Epithelial cell of esophagus (primary cell): ENCODE data around the gene KIR3DL3.
"Not testable (repeated sequence)": the region's sequence is repeated elsewhere in the genome, so short reads cannot be mapped to it uniquely, and the experiment has no call there.

ENCODE experiments used
- DNase-seq: peaks from one replicate; pipeline ENCODE4 v3.0.0; 2010; ENCODE audit warnings: low read depth
- H3K4me3 ChIP-seq: 2 replicates; pipeline ENCODE4 v1.5.1; 2011; ENCODE audit warnings: mild to moderate bottlenecking, low read length, control low read depth
- CTCF ChIP-seq: IDR thresholded peaks from 2 replicates; pipeline ENCODE4 v1.5.1; 2011; ENCODE audit warnings: low read depth, mild to moderate bottlenecking, low read length, control low read depth, inconsistent platforms; ENCODE audit not compliant: insufficient read depth; ENCODE audit errors: missing control alignments

KIR3DL3 gene

GRCh38 chr19:54731191-54731590, 6.9 kb downstream of the KIR3DL3 start:
- TF ChIP-seq CTCF = no peak
- H3K4me3 ChIP-seq = no peak overlapping the region
- no peak for DNase-seq

- H3K4me3 ChIP-seq, DNase-seq: not testable (repeated sequence)
Observed at GRCh38 chr19:54738306-54738705, 14.1 kb downstream of the KIR3DL3 start, which contains the start of gene KIR2DL3. TSS of gene KIR2DL3 (plus strand) at chr19:54738513. CDS start at chr19:54738546, 33 bp downstream.

GRCh38 chr19:54738715-54739114, 14.5 kb downstream of the KIR3DL3 start:
- TF ChIP-seq CTCF = no peak
- H3K4me3 ChIP-seq = no peak overlapping the region
- no peak for DNase-seq

GRCh38 chr19:54739587-54740497, 15.6 kb downstream of the KIR3DL3 start:
- DNase-seq = no peak
- TF ChIP-seq CTCF = no peak

GRCh38 chr19:54741950-54742349, 17.7 kb downstream of the KIR3DL3 start:
- DNase-seq, H3K4me3 ChIP-seq: not testable (repeated sequence)

More at GRCh38 chr19:54739587-54740497, 15.6 kb downstream of the KIR3DL3 start:
- H3K4me3 ChIP-seq = no peak overlapping the region

- not testable (repeated sequence) for H3K4me3 ChIP-seq, DNase-seq
Observed at GRCh38 chr19:54744080-54744479, 19.8 kb downstream of the KIR3DL3 start.

- H3K4me3 ChIP-seq, DNase-seq: not testable (repeated sequence)
Observed at GRCh38 chr19:54747614-54748322, 23.5 kb downstream of the KIR3DL3 start.

GRCh38 chr19:54750276-54750675, 26.0 kb downstream of the KIR3DL3 start:
- H3K4me3 ChIP-seq, DNase-seq: not testable (repeated sequence)

- not testable (repeated sequence) for H3K4me3 ChIP-seq, DNase-seq
Observed at GRCh38 chr19:54756204-54757110, 32.2 kb downstream of the KIR3DL3 start.

DNA sequence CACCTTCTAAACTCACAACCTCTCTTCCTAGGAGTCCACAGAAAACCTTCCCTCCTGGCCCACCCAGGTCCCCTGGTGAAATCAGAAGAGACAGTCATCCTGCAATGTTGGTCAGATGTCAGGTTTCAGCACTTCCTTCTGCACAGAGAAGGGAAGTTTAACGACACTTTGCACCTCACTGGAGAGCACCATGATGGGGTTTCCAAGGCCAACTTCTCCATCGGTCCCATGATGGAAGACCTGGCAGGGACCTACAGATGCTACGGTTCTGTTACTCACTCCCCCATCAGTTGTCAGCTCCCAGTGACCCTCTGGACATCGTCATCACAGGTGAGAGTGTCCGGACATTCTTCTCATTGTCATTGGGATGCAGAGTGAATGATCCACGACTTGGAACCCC, 34.3 kb downstream of the KIR3DL3 start:
- DNase-seq, H3K4me3 ChIP-seq: not testable (repeated sequence)

GRCh38 chr19:54764219-54764618, 40.0 kb downstream of the KIR3DL3 start:
- H3K4me3 ChIP-seq = not testable (repeated sequence)
- DNase-seq = peak; percentile 0

- not testable (repeated sequence) for DNase-seq, H3K4me3 ChIP-seq
Observed at GRCh38 chr19:54766464-54766863, 42.2 kb downstream of the KIR3DL3 start.

- not testable (repeated sequence) for H3K4me3 ChIP-seq, DNase-seq
Observed at GRCh38 chr19:54769646-54770045, 45.4 kb downstream of the KIR3DL3 start, which contains the start of gene KIR2DL1. TSS of gene KIR2DL1 (plus strand) at chr19:54769793. CDS start at chr19:54769851, 58 bp downstream.

DNA sequence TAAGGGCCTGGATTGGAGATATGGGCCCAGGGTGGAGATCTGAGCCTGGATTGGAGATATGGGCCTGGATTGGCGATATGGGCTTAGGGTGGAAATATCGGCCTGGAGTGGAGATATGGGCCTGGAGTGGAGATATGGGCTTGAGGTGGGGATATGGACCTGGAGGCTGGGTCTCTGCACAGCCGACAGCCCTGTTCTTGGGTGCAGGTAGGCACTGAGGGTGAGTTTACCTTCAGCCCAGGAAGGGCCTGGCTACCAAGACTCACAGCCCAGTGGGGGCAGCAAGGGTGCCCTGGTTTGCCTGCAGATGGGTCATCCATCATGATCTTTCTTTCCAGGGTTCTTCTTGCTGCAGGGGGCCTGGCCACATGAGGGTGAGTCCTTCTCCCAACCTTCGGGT, 46.3 kb downstream of the KIR3DL3 start:
- not testable (repeated sequence) for H3K4me3 ChIP-seq, DNase-seq
